ENCODE data around the gene FCAMR. TPM values are rescaled to one million over a fixed set of nuclear protein-coding genes. Genes with fewer than 3 reads are reported as not detected.

The FCAMR gene
- total and polyA plus RNA-seq, 2 donors (not counting 3 experiments of a cell fraction or from before 2014, with no cell fraction given), result not detected

- no TSS peak for BruUV-seq (replicated peaks)
- Histone ChIP-seq H3K9ac (replicated peaks; ENCODE audit: extremely low read depth, insufficient read depth, low read length) (no peak overlapping the region), H3K4me2 (ENCODE audit: insufficient read depth, low read length) (no peak overlapping the region), H2AFZ (ENCODE audit: low read depth, low read length) (no peak overlapping the region), H3K4me1 (ENCODE audit: control insufficient read depth, extremely low read depth, insufficient read depth, low read length) (no peaks in the 10 kb centered on the region), H4K20me1 (replicated peaks; ENCODE audit: control insufficient read depth, extremely low read depth, insufficient read depth, low read length) (no peaks in the 10 kb centered on the region), H3K36me3 (ENCODE audit: control insufficient read depth in 2 of 2, extremely low read depth in 1 of 2, insufficient read depth in 2 of 2, low read length in 2 of 2) (no peaks in the 10 kb centered on the region), H3K4me3 (replicated peaks in 1 of 3; ENCODE audit: insufficient read depth in 1 of 3, low read depth in 1 of 3, low read length in 3 of 3) (no peak overlapping the region), H3K27ac (ENCODE audit: insufficient read depth, low read depth, low read length) (no peak overlapping the region), H3K9me3 (replicated peaks; ENCODE audit: control insufficient read depth, insufficient read depth, low read length) (no peaks in the 10 kb centered on the region), H3K27me3 (ENCODE audit: control insufficient read depth in 2 of 2, insufficient read depth in 2 of 2, low read length in 2 of 2) (no peaks in the 10 kb centered on the region), H3K9me1 (replicated peaks; ENCODE audit: control insufficient read depth, extremely low read depth, insufficient read depth, low read length) (no peaks in the 10 kb centered on the region), H3K79me2 (ENCODE audit: control insufficient read depth, insufficient read depth, low read length) (no peaks in the 10 kb centered on the region)
- FAIRE-seq (no peak), DNase-seq (ENCODE audit: low read depth, low spot score) (no peak)
- ChIA-PET POLR2A (no interaction called here), CTCF (interaction anchor here (1.2 to 2.8 kb wide), 3 partner anchors 9 to 573 kb away, joined by 3 to 12 read pairs (median 7); no protein-coding TSS in a partner anchor)
- dilution Hi-C loops (cut with MboI; ENCODE audit: extremely low pct_ligation_motif_present, low sequenced_read_pairs) (no loop called here), intact Hi-C loops (cut with micrococcal nuclease) (no loop called here)
- TF ChIP-seq GATA2 (IDR thresholded peaks at IDR 0.05; ENCODE audit: insufficient read depth, insufficient read length, low read depth, low read length) (no peak), MAX (IDR thresholded peaks at IDR 0.05; ENCODE audit: insufficient read depth, insufficient read length) (no peak), MYC (IDR thresholded peaks at IDR 0.05; ENCODE audit: low read depth, low read length) (no peak), EZH2 (IDR thresholded peaks at IDR 0.05; ENCODE audit: borderline replicate concordance, low read depth, low read length, severe bottlenecking) (no peak), POLR2A (IDR thresholded peaks at IDR 0.05; ENCODE audit: low read depth, low read length) (no peak)
These were observed 44.0 kb downstream of the FCAMR start for GRCh38 chr1:206926286-206926685.

GRCh38 chr1:206925106-206925736 lies 45.0 kb downstream of the FCAMR start:
- no peaks in the 10 kb centered on the region for H3K79me2 ChIP-seq (ENCODE audit: control insufficient read depth, insufficient read depth, low read length)
- H3K9me3 ChIP-seq (replicated peaks; ENCODE audit: control insufficient read depth, insufficient read depth, low read length), result no peaks in the 10 kb centered on the region
- no peak overlapping the region for H2AFZ ChIP-seq (ENCODE audit: low read depth, low read length)
- no peak for TF ChIP-seq GATA2 (IDR thresholded peaks at IDR 0.05; ENCODE audit: insufficient read depth, insufficient read length, low read depth, low read length)
- no peak for TF ChIP-seq JUN (IDR thresholded peaks at IDR 0.05; ENCODE audit: borderline replicate concordance, insufficient read depth, insufficient read length, low read depth)
- no peak for TF ChIP-seq CTCF (IDR thresholded peaks at IDR 0.05; ENCODE audit: extremely low read depth in 1 of 2, insufficient read depth in 1 of 2, low read depth in 1 of 2, low read length in 2 of 2)
- TF ChIP-seq POLR2AphosphoS5 (IDR thresholded peaks at IDR 0.05; ENCODE audit: insufficient read depth, low read depth, low read length), result no peak
- no peak for TF ChIP-seq MYC (IDR thresholded peaks at IDR 0.05; ENCODE audit: low read depth, low read length)
- TF ChIP-seq EZH2 (IDR thresholded peaks at IDR 0.05; ENCODE audit: borderline replicate concordance, low read depth, low read length, severe bottlenecking), result no peak
- TF ChIP-seq FOS (IDR thresholded peaks at IDR 0.05; ENCODE audit: borderline replicate concordance, insufficient read depth, low read length), result no peak
- TF ChIP-seq POLR2A (IDR thresholded peaks at IDR 0.05; ENCODE audit: low read depth, low read length), result no peak
- no peak for TF ChIP-seq MAX (IDR thresholded peaks at IDR 0.05; ENCODE audit: insufficient read depth, insufficient read length)
- H3K9ac ChIP-seq (replicated peaks; ENCODE audit: extremely low read depth, insufficient read depth, low read length), result no peak overlapping the region
- ChIA-PET CTCF (interaction anchor here (1.5 to 2.8 kb wide), 3 partner anchors 8 to 574 kb away, joined by 3 to 12 read pairs (median 4); no protein-coding TSS in a partner anchor), POLR2A (no interaction called here)
- H3K27ac ChIP-seq (ENCODE audit: insufficient read depth, low read depth, low read length), result no peak overlapping the region
- BruUV-seq (replicated peaks), result no TSS peak
- FAIRE-seq, result no peak
- intact Hi-C loops (cut with micrococcal nuclease), result no loop called here
- H3K36me3 ChIP-seq (ENCODE audit: control insufficient read depth in 2 of 2, extremely low read depth in 1 of 2, insufficient read depth in 2 of 2, low read length in 2 of 2), result no peaks in the 10 kb centered on the region
- no peak overlapping the region for H3K4me2 ChIP-seq (ENCODE audit: insufficient read depth, low read length)
- dilution Hi-C loops (cut with MboI; ENCODE audit: extremely low pct_ligation_motif_present, low sequenced_read_pairs), result no loop called here
- no peaks in the 10 kb centered on the region for H4K20me1 ChIP-seq (replicated peaks; ENCODE audit: control insufficient read depth, extremely low read depth, insufficient read depth, low read length)
- no peaks in the 10 kb centered on the region for H3K9me1 ChIP-seq (replicated peaks; ENCODE audit: control insufficient read depth, extremely low read depth, insufficient read depth, low read length)
- H3K27me3 ChIP-seq (ENCODE audit: control insufficient read depth in 2 of 2, insufficient read depth in 2 of 2, low read length in 2 of 2), result no peaks in the 10 kb centered on the region
- H3K4me1 ChIP-seq (ENCODE audit: control insufficient read depth, extremely low read depth, insufficient read depth, low read length), result no peaks in the 10 kb centered on the region
- DNase-seq (ENCODE audit: low read depth, low spot score), result no peak
- H3K4me3 ChIP-seq (replicated peaks in 1 of 3; ENCODE audit: insufficient read depth in 1 of 3, low read depth in 1 of 3, low read length in 3 of 3), result no peak overlapping the region

Measured in endothelial cell of umbilical vein (primary cell).